H9 (cell line): ENCODE measurements around the gene ANO3. TPM values are rescaled to one million over a fixed set of nuclear protein-coding genes. Genes with fewer than 3 reads are reported as not detected.

Source experiments
- DNase-seq: peaks from one replicate; pipeline ENCODE4 v3.0.0-alpha.2; 2017
- H2AFZ ChIP-seq: one replicate; pipeline ENCODE4 v1.6.1; 2013; ENCODE audit warnings: mild to moderate bottlenecking, low read length, control low read depth, moderate library complexity
- H2AK5ac ChIP-seq: 2 replicates; pipeline ENCODE4 v1.6.1; 2013; ENCODE audit warnings: low read length, control low read depth, mixed read lengths; ENCODE audit not compliant: insufficient read length
- H2BK120ac ChIP-seq: one replicate; pipeline ENCODE4 v1.6.1; 2013; ENCODE audit warnings: low read depth, mild to moderate bottlenecking, low read length, control low read depth, inconsistent platforms; ENCODE audit not compliant: poor library complexity, severe bottlenecking
- H2BK12ac ChIP-seq: 2 replicates; pipeline ENCODE4 v1.6.1; 2013; ENCODE audit warnings: low read length, control low read depth, mixed read lengths, low read depth; ENCODE audit not compliant: insufficient read length
- H2BK15ac ChIP-seq: 2 replicates; pipeline ENCODE4 v1.6.1; 2013; ENCODE audit warnings: low read depth, low read length, control low read depth
- H2BK20ac ChIP-seq: one replicate; pipeline ENCODE4 v1.6.1; 2013; ENCODE audit warnings: low read depth, mild to moderate bottlenecking, low read length, control low read depth, inconsistent platforms; ENCODE audit not compliant: poor library complexity, severe bottlenecking
- H2BK5ac ChIP-seq: 2 replicates; pipeline ENCODE4 v1.6.1; 2013; ENCODE audit warnings: low read length, control low read depth, mixed read lengths; ENCODE audit not compliant: insufficient read length
- H3K14ac ChIP-seq: 2 replicates; pipeline ENCODE4 v1.6.1; 2013; ENCODE audit warnings: low read length, control low read depth; ENCODE audit not compliant: insufficient read depth
- H3K18ac ChIP-seq: 2 replicates; pipeline ENCODE4 v1.6.1; 2013; ENCODE audit warnings: low read depth, mild to moderate bottlenecking, mixed read lengths, low read length, control low read depth; ENCODE audit not compliant: insufficient read length
- H3K23ac ChIP-seq: 2 replicates; pipeline ENCODE4 v1.6.1; 2013; ENCODE audit warnings: low read length, control low read depth, mixed read lengths, low read depth; ENCODE audit not compliant: insufficient read length
- H3K23me2 ChIP-seq: 2 replicates; pipeline ENCODE4 v1.6.1; 2013; ENCODE audit warnings: low read depth, mild to moderate bottlenecking, mixed read lengths, low read length, control low read depth; ENCODE audit not compliant: insufficient read length, poor library complexity, severe bottlenecking
- H3K27ac ChIP-seq: 2 replicates; pipeline ENCODE4 v1.5.1; 2013; ENCODE audit warnings: low read length, control low read depth, mixed read lengths, low read depth; ENCODE audit not compliant: insufficient read length
- H3K27me3 ChIP-seq: 2 replicates; pipeline ENCODE4 v1.6.1; 2013; ENCODE audit warnings: low read length, control low read depth, inconsistent platforms; ENCODE audit not compliant: insufficient read depth
- H3K4ac ChIP-seq: 2 replicates; pipeline ENCODE4 v1.6.1; 2013; ENCODE audit warnings: low read depth, mild to moderate bottlenecking, control low read depth, inconsistent platforms, low read length, moderate library complexity
- H3K4me1 ChIP-seq: 2 replicates; pipeline ENCODE4 v1.6.1; 2013; ENCODE audit warnings: low read length, control low read depth, inconsistent platforms; ENCODE audit not compliant: insufficient read depth
- H3K4me2 ChIP-seq: 2 replicates; pipeline ENCODE4 v1.6.1; 2013; ENCODE audit warnings: low read length, control low read depth, mixed read lengths; ENCODE audit not compliant: insufficient read length, insufficient read depth
- H3K56ac ChIP-seq: 2 replicates; pipeline ENCODE4 v1.6.1; 2013; ENCODE audit warnings: low read depth, mild to moderate bottlenecking, mixed read lengths, low read length, control low read depth; ENCODE audit not compliant: insufficient read length
- H3K79me1 ChIP-seq: 2 replicates; pipeline ENCODE4 v1.6.1; 2013; ENCODE audit warnings: low read depth, mild to moderate bottlenecking, moderate library complexity, low read length, control low read depth, inconsistent platforms; ENCODE audit not compliant: insufficient read depth, poor library complexity, severe bottlenecking
- H3K79me2 ChIP-seq: 2 replicates; pipeline ENCODE4 v1.6.1; 2013; ENCODE audit warnings: low read length, control low read depth, inconsistent platforms; ENCODE audit not compliant: insufficient read depth
- H3K9ac ChIP-seq: 2 replicates; pipeline ENCODE4 v1.6.1; 2013; ENCODE audit warnings: low read length, control low read depth, mixed read lengths; ENCODE audit not compliant: insufficient read length; ENCODE audit errors: extremely low read depth
- H3K9me3 ChIP-seq: one replicate; pipeline ENCODE4 v1.6.1; 2013; ENCODE audit warnings: low read depth, low read length, inconsistent platforms; ENCODE audit not compliant: control insufficient read depth
- H3T11ph ChIP-seq: one replicate; pipeline ENCODE4 v1.6.1; 2013; ENCODE audit warnings: mild to moderate bottlenecking, low read length, control low read depth, inconsistent platforms
- H4K20me1 ChIP-seq: one replicate; pipeline ENCODE4 v1.6.1; 2013; ENCODE audit not compliant: control insufficient read depth, insufficient read length, insufficient read depth
- H4K5ac ChIP-seq: 2 replicates; pipeline ENCODE4 v1.6.1; 2013; ENCODE audit warnings: low read depth, mild to moderate bottlenecking, mixed read lengths, low read length, control low read depth; ENCODE audit not compliant: insufficient read length
- H4K8ac ChIP-seq: replicated peaks from 2 replicates; pipeline ENCODE4 v1.6.1; 2013; ENCODE audit warnings: low read length, control low read depth, mixed read lengths, low read depth; ENCODE audit not compliant: insufficient read length
- H4K91ac ChIP-seq: 2 replicates; pipeline ENCODE4 v1.6.1; 2013; ENCODE audit warnings: low read depth, mild to moderate bottlenecking, moderate library complexity, mixed read lengths, low read length, control low read depth; ENCODE audit not compliant: insufficient read length
- H3K27ac Mint-ChIP-seq, 3 experiments: 2 replicates in 2 of 3; 3 replicates in 1 of 3; pipeline ENCODE4 v1.8.0; 2020 to 2021; ENCODE audit warnings: mixed read lengths in 3 of 3, mild to moderate bottlenecking in 1 of 3, moderate library complexity in 1 of 3
- H3K27me3 Mint-ChIP-seq: 2 replicates; pipeline ENCODE4 v1.8.0; 2021; ENCODE audit warnings: low read depth, mild to moderate bottlenecking, moderate library complexity, mixed read lengths
- H3K36me3 Mint-ChIP-seq, 3 experiments: 2 replicates in 2 of 3; 3 replicates in 1 of 3; pipeline ENCODE4 v1.8.0; 2020 to 2021; ENCODE audit warnings: low read depth in 3 of 3, mixed read lengths in 3 of 3; ENCODE audit not compliant: insufficient read depth in 1 of 3
- H3K4me1 Mint-ChIP-seq, 2 experiments: 2 replicates each; pipeline ENCODE4 v1.8.0; 2020; ENCODE audit warnings: mixed read lengths in 2 of 2
- H3K4me3 Mint-ChIP-seq, 2 experiments: 2 replicates in 1 of 2; 3 replicates in 1 of 2; pipeline ENCODE4 v1.8.0; 2020 to 2021; ENCODE audit warnings: mild to moderate bottlenecking in 2 of 2, mixed read lengths in 2 of 2, moderate library complexity in 1 of 2
- H3K9me3 Mint-ChIP-seq, 2 experiments: 2 replicates in 1 of 2; 3 replicates in 1 of 2; pipeline ENCODE4 v1.8.0; 2020; ENCODE audit warnings: mild to moderate bottlenecking in 2 of 2, mixed read lengths in 2 of 2, moderate library complexity in 1 of 2
- CTCF ChIP-seq: fragments of 200-600 bp; sonication (generic); conservative IDR thresholded peaks from 3 replicates; pipeline ENCODE4 v1.8.0; 2021; ENCODE audit warnings: antibody characterized with exemption, mild to moderate bottlenecking
- WGBS: extraction: QIAGEN DNeasy Blood & Tissue Kit; methylation state at CpG from one replicate; pipeline ENCODE4 v1.1.7; 2013; ENCODE audit warnings: missing lambda C conversion rate, low lambda C conversion rate, mixed read lengths; ENCODE audit not compliant: insufficient read length; ENCODE audit errors: extremely low coverage; 5-methylcytosine and 5-hydroxymethylcytosine counted together
- total RNA-seq: library from RNA; stranded (reverse); gene quantifications from 2 replicates; pipeline ENCODE4 v1.2.1, GENCODE V29; 2021

ANO3 gene
- total RNA-seq, 1 experiment from 2014 or later: not detected

GRCh38 chr11:26578998-26579661 is 247.2 kb downstream of the ANO3 start:
- Histone ChIP-seq H3K18ac (no peak overlapping the region), H2BK120ac (no peak overlapping the region), H3K23me2 (no peaks in the 10 kb centered on the region), H3K79me1 (no peaks in the 10 kb centered on the region), H4K20me1 (no peaks in the 10 kb centered on the region), H3K4me2 (no peak overlapping the region), H3K27ac (no peak overlapping the region), H3K27me3 (no peaks in the 10 kb centered on the region), H3K4ac (no peak overlapping the region), H2AK5ac (no peak overlapping the region), H4K91ac (no peak overlapping the region), H4K8ac (no peak overlapping the region), H3K14ac (no peak overlapping the region), H3K9ac (no peak overlapping the region), H3K79me2 (no peaks in the 10 kb centered on the region), H2BK5ac (no peak overlapping the region), H3K9me3 (no peaks in the 10 kb centered on the region), H2BK12ac (no peak overlapping the region), H3K56ac (no peak overlapping the region), H3K23ac (no peak overlapping the region), H3T11ph (no peak overlapping the region), H3K4me1 (no peaks in the 10 kb centered on the region), H2BK15ac (no peak overlapping the region), H4K5ac (no peak overlapping the region), H2BK20ac (no peak overlapping the region), H2AFZ (no peak overlapping the region)
- H3K27ac Mint-ChIP-seq: peak overlapping the region in 2 of 3 experiments; percentile 19 to 75; a peak in 1 of 7 replicates
- no peak overlapping the region for H3K4me3 Mint-ChIP-seq
- H3K36me3 Mint-ChIP-seq: no peaks in the 10 kb centered on the region
- WGBS: no CpG with 5 or more reads among the region's 1 CpG
- no peaks in the 10 kb centered on the region for H3K9me3 Mint-ChIP-seq
- H3K27me3 Mint-ChIP-seq: no peaks in the 10 kb centered on the region
- no peak for DNase-seq
- TF ChIP-seq CTCF: no peak
- peaks cover 11 to 12% of the 10 kb centered on the region in 2 experiments for H3K4me1 Mint-ChIP-seq
